ENCODE measurements around the gene CALB2.

CALB2 gene

DNA sequence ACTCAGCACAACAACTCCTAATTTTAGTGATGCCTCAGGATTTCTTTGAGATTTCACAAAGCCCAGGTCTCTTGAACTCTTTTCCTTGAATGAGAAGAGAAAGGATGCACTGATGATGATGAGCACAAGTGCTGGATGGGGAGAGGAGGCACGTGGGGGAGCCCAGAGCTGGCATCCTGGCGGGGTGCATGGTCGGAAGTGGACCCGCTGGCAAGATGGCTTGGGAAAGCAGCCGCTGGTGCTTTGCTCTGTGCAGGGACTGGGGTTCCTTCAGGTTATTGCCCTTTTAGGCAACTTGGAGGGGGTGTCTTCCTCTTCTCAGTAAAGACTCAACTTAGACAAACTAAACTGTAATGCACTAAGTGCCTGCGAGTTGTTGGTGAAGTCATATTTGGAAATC is 22.3 kb downstream of the CALB2 start:
- TF ChIP-seq, protein P1, sequence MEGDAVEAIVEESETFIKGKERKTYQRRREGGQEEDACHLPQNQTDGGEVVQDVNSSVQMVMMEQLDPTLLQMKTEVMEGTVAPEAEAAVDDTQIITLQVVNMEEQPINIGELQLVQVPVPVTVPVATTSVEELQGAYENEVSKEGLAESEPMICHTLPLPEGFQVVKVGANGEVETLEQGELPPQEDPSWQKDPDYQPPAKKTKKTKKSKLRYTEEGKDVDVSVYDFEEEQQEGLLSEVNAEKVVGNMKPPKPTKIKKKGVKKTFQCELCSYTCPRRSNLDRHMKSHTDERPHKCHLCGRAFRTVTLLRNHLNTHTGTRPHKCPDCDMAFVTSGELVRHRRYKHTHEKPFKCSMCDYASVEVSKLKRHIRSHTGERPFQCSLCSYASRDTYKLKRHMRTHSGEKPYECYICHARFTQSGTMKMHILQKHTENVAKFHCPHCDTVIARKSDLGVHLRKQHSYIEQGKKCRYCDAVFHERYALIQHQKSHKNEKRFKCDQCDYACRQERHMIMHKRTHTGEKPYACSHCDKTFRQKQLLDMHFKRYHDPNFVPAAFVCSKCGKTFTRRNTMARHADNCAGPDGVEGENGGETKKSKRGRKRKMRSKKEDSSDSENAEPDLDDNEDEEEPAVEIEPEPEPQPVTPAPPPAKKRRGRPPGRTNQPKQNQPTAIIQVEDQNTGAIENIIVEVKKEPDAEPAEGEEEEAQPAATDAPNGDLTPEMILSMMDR (IDR thresholded peaks at IDR 0.05): no peak

- TF ChIP-seq, protein P1 (IDR thresholded peaks at IDR 0.05): no peak
Measured at GRCh38 chr16:71383054-71383773, 24.7 kb downstream of the CALB2 start.

DNA sequence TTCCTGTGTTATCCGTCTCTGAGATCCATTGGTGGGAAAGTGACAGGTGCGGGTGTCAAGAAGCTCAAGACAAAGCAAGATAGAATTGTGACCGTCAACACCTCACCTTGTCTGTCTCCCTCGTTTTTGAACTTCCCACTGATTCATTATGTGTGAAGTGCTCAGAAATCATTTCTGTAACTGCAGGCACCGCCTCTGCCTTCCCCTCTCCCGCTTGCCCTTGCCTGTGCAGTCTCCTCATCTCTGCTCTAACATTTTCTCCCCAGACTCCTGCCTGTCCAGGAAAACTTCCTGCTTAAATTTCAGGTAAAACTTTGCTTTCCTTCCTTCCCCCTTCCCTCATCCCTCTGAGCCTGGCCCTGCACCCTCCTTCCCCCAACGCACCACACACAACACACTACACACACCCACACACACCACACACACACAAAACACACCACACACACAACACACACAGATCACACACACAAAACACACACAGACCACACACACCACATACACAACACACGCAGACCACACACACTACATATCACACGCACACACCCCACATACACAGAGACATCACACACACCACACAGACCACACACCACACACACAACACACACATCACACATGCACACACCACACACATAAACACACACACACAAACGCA is 25.7 kb downstream of the CALB2 start:
- TF ChIP-seq, protein P1 (IDR thresholded peaks at IDR 0.05): no peak

- TF ChIP-seq, protein P1 (IDR thresholded peaks at IDR 0.05): no peak
Measured at GRCh38 chr16:71387045-71387871, 28.7 kb downstream of the CALB2 start.

DNA sequence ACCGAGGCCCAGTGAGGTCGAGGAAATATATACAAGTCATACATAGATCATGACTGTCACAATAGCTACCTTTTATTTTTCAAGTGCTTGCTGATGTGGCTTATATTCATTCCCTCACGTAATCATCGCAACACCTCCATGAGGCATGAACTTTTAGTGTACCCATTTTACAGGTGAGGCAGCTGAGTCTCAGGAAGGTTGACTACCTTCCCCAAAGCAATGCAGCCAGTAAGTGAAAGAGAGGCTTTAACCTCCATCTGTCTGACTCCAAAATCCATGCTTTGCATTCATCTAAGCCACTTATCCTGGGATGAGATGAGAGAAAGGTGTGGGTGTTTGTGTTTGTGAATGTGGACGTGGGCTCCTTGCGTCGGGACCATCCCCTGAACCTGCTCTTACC is 30.8 kb downstream of the CALB2 start:
- TF ChIP-seq, protein P1 (IDR thresholded peaks at IDR 0.05): no peak

DNA sequence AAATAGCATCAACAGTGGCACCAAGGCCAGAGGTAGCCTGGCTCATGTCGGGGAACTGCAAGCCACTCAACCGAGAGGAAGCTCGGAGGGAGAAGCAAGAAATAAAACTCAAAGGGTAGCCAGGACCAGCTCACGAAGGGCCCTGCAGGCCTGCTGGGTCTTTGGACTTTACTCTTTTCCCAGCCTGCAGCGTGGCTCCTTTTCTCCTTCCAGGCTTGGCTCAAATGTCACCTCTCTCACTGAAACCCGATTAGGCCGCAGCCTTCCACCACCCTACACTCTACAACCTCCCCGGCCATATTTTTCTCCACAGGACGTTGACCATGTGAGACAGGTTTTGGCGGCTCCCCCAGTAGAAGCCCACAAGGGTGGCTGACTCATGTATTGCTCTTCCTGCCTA is 38.1 kb downstream of the CALB2 start:
- TF ChIP-seq, protein P1 (IDR thresholded peaks at IDR 0.05): no peak

DNA sequence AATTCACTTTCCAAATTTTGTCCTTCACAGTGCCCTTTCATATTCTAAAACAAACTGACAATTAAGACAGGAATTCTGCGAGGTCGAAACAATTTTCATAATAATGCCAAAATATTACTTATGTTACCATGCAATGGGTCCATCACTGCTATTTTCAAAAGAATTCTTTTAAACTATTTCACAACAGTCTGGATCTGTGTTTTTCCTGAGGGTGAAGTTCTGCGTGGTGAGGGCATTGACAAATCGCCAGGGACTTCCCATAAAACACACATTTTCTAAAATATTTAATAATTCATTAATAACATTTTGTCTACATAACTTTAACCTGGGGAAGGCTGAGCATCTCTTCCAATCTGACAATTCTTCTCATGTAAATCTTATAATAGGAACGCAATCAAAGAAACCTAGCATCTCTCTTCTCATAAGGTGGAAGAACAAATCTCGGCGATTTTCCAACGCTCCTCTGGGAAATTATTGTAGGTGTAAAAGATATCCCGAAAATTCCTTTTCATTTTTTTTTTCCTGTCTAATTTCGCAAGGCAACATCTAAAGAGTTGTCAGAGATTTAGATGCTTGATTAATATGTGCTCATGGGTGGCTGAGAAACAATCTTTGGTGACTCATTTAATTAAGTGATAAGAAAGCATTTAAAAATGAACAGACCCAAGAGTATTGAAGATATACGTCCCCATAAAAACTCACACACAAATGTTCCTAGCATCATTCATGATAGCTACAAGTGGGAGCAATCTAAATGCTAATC is 41.5 kb downstream of the CALB2 start:
- TF ChIP-seq, protein P1 (IDR thresholded peaks at IDR 0.05): no peak
